Fibroblast of the conjunctiva (primary cell): ENCODE data around the gene CDHR5.
"Not testable (repeated sequence)": the region's sequence is repeated elsewhere in the genome, so short reads cannot be mapped to it uniquely, and the experiment has no call there.

Experiments used
- DNase-seq: peaks from one replicate; pipeline ENCODE4 v3.0.0-alpha.2; 2010; ENCODE audit warnings: low read depth

Gene CDHR5, protein sequence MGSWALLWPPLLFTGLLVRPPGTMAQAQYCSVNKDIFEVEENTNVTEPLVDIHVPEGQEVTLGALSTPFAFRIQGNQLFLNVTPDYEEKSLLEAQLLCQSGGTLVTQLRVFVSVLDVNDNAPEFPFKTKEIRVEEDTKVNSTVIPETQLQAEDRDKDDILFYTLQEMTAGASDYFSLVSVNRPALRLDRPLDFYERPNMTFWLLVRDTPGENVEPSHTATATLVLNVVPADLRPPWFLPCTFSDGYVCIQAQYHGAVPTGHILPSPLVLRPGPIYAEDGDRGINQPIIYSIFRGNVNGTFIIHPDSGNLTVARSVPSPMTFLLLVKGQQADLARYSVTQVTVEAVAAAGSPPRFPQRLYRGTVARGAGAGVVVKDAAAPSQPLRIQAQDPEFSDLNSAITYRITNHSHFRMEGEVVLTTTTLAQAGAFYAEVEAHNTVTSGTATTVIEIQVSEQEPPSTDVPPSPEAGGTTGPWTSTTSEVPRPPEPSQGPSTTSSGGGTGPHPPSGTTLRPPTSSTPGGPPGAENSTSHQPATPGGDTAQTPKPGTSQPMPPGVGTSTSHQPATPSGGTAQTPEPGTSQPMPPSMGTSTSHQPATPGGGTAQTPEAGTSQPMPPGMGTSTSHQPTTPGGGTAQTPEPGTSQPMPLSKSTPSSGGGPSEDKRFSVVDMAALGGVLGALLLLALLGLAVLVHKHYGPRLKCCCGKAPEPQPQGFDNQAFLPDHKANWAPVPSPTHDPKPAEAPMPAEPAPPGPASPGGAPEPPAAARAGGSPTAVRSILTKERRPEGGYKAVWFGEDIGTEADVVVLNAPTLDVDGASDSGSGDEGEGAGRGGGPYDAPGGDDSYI

DNA sequence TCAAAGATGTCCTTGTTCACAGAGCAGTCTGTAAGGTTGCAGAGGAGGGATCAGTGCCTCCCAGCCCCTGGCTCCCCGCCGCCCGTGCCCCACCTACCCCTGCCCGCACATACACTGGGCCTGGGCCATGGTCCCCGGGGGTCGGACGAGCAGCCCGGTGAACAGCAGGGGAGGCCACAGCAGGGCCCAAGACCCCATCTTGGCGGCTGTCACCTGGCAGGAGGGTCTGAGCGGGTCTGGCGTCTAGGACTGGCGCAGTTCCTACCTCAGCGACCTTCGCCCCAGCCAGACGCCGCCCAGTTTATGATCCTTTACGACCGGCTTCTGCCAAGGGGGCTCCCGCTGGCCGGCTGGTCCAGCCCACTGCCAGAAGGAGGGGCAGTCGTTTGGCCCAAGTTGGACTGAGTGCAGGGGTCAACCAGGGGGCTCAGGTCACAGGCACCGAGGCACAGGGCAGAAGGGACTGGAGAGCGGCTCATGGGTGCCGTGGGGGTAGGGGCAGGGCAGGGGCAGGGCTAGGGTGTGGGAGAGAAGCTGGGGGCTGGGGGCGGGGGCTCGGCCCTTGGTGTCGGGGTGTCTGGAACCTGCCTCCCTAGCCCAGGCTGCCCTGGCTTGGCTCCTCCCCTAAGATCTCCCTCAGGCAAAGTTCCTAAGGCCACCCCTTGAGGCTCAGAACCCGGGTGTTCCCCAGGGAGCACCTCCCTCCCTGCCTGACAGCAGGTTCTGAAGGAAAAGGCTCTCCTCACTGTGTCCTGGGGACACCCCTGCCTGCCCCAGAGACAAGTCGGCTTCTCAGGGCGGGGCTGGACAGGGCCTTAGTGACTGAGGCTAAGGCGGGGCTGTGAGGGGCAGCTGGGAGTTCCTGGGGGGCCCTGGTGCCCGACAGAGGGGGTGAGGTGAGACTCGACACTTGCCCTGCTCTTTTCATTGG lies at the start of gene CDHR5:
CDHR5 (minus strand) TSS at position 251 of the 931 bp plus-strand sequence; CDS start at position 198, 53 bp downstream.
- DNase-seq: no peak

DNA sequence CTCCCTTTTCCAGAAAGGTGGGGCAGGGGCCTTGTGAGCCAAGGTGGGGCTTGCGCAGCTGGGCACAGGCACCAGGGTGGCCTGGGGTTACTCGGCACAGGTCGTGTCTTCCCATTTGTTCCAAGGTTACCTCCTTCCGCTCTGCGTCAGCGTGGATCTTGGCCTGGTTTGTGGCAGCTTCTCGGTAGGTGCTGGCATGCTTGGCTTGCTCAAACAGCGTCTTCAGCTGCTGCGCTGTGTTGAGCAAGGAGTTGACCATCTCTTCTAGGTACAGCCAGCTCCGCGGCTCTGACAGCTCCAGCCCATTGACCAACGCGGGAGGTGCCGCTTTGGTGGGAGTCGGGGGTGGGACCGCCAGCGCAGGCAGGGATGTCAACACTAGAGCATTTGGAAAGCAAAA lies 49.7 kb upstream of the CDHR5 start:
- no peak for DNase-seq

DNA sequence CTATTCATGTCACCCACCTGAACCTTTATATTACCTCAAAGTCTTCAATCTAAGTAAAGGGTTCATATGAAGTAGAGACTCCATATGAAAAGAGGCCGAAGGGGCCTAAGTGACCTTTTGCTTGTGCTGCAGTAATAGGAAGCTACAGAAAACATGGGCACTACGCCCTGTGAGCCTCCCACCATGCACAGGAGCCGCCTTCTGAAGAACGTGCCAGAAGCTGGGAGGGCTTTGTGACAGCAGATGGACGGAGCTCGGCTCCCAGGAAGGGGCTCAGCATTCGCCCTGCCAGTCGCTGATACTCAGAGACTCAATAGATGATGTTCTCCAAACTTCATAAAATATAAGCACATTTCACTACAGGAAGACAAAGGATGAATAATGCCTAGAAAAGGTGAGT lies 49.1 kb upstream of the CDHR5 start:
- DNase-seq: no peak

DNA sequence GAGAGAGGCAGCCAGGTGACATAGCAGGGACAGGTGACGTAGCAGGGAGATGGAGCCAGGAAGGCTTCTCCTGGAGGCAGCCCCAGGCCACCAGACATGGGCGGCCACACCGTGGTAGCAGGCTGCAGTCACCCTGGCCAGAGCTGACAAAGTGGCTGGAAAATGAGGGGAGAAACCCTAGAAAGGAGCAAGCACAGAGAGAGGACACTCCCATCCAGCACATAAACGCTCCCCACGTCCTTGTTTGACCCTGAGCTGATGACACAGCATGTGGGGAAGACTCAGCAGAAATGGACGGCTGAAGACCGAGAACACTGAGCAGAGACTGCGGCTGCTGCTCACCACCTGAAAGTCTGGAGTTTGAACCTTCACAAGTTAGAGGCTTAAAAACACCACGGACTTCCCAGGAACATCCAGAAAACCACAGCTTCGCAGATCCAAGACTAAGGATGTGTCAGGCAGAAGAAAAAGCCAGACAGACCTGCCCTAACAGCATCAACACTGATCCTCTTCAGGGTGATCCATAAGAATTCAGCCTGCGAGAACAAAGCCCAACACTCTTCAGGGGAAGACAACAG lies 41.0 kb upstream of the CDHR5 start:
- peak; percentile 20 for DNase-seq

DNA sequence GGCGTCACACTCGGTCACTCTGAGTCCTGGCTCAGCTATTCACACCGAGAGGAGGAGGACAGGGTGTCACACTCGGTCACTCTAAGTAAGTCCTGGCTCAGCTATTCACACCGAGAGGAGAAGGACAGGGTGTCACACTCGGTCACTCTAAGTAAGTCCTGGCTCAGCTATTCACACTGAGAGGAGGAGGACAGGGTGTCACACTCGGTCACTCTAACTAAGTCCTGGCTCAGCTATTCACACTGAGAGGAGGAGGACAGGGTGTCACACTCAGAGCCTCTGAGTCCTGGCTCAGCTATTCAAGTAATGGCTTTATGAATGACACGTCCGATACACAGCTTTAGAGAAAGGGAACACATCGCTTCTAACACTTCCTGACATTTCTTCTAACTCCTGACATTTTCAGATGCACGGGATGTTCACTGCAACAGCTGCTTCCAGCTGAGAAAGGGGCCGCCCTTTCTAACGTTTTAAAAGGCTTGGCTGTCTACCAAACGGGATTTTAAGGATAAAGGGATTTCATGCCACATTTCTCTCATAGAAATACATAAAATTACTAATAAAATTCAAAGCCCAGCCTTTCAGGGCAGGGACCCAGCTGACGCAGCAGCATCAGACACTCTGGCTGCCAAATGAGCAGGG lies 40.4 kb upstream of the CDHR5 start:
- peak; percentile 9 for DNase-seq

DNA sequence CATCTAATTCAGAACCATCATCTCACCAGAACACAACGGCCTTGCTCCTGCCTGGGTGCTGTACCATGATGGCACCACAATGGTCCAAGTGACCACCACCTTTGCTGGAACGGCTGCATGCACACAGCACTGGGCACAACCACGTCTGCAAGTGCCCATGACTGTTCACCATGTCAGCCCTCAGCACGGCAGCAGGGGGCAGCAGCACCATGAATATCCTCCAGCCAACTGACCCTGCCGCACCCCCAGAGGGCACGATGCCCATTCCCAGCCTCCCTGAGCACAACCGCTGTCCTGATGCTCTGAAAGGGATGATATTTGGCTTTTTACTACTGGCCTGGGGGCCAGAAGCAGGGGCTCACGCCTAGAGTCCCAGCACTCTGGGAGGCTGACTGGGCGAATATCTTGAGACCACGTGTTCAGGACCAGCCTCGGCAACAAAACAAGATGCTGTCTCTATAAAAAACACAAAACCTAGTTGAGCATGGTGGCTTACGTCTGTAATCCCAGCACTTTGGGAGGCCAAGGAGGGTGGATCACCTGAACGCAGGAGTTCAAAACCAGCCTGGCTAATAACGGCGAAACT lies 38.0 kb upstream of the CDHR5 start:
- DNase-seq: peak; percentile 44

DNA sequence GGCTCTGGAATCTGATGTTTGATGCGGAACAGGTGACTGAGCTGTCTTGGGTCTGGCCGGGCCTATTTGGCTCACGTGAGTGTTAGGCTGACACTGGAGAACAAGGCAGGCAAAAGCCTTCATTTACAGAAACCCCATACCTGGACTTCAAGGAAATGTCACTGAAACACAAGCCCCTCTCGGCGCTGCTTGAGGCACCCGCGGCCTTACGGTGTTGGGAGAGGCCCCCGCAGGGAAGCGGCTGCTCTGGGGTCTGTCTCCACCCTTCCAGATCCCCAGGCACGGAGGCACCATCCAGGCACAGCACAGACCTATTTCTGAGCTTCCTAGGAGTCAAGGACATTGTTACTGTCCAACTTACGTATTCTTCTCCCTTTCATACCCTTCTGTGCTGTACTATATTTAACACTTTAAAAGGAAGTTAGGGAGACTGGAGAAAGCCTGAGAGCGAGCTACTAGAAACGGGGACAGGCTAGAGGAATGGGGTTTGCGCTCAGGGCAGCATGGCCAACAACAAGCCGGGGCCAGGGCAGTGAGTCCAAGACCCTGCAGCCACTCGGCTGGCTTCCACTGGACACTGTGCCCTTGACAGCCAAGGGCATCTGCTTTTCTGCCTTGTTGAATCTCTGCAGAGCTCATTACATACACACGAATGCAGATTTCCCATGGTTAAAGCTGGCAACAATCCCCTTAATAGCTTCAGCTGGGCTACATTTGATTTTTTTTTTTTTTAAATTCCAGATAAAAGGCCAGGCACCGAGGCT lies 36.1 kb upstream of the CDHR5 start:
- no peak for DNase-seq

DNA sequence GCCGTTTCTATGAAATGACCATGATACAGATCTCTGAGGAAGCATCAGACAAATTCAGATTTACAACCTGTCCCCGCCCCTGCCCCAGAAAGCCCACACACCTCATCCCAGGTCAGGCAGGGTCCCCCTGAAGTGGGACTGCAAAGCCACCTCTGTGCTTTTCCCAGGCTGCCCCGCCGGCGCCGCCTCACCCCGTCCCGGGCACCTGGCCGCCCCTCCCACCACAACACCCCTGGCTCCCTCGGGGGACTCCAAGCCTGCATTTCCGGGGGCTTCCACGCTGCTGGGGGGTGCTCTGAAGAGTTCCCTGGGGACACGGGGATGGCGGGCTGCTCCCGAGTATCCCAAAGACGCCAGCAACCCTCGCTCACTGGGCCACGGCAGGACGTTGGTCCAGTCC lies 35.5 kb upstream of the CDHR5 start:
- DNase-seq: no peak

DNA sequence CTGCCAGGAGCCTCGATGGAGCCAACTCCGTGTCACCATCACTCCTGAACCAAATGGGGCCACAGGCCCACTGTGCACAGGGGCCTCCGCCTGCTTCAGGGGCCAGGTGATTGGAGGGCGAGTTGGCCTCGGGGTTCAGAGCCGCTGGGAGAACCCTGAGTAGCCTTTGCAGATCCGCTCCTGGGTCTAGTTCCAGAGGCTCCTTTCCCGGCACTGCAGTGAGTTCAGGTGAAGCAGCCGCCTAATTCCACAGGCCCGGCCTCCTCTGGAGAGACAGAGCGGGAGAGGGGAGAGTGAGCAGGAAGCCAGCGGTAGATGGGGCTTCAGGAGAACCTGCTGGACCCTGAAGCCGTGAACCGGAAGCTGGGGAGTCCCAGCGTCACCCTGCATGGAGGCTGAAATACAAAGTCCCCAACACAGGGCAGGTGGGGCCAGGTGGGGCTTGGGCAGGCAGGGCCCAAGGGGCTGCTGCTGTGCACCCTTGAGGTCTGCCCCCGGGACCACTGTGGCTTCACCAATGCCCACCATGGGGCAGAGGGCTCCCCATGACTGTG lies 34.9 kb upstream of the CDHR5 start:
- no peak for DNase-seq

DNA sequence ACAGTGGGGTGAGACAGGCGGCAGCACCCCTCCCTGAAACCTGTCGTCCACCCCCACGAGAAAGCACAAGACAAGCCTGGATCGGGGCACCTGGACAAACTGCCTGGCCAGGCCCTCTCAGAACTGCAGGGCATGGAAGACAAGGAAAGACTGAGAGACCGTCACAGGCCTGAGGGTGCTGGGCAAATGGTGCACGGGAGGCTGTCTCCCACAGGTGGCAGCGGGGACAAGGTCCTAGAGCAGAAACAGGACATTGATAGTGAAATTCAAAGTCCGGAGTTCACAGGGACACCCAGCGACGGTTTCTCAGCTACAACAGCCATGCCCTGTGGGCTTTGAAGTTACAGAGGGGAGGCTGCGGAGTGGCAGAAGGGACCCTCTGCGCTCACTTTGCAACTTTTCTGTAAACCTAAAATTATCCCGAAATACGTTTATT lies 33.0 kb upstream of the CDHR5 start:
- no peak for DNase-seq

DNA sequence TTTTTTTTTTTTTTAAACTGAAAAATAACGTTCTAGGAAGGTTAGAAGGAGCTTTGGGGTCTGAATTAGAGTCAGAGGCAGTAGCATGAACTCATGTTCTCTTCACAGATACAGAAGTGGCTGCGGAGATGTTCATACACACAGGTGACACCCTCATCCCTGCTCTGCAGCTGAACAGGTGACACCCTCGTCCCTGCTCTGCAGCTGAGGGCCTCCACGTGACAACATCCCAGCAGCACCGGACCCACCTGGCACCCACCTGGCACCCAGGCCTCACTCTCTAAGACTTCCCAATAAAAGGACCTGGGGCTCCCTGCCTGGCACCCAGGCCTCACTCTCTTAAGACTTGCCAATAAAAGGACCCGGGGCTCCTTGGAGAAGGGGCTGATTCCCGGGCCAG lies 32.1 kb upstream of the CDHR5 start:
- no peak for DNase-seq

DNA sequence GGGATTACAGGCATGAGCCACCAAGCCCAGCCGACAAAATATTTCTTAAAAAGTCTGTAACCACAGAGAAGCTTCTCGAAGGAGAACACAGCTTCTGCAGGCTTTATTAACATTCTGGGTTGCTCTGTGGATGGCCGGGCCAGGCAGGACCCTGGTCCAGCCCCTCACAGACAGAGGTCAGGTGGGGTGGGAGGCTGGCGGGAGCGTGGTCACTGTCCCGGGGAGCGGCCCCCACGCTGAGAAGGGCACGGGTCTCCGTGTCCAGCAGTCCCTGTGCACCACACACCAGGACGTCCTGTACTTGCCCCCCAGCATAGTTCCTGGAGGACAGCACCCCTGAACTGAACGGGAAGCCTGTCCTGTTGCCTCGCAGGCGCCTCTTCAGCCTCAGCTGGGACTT lies 31.7 kb upstream of the CDHR5 start:
- no peak for DNase-seq

DNA sequence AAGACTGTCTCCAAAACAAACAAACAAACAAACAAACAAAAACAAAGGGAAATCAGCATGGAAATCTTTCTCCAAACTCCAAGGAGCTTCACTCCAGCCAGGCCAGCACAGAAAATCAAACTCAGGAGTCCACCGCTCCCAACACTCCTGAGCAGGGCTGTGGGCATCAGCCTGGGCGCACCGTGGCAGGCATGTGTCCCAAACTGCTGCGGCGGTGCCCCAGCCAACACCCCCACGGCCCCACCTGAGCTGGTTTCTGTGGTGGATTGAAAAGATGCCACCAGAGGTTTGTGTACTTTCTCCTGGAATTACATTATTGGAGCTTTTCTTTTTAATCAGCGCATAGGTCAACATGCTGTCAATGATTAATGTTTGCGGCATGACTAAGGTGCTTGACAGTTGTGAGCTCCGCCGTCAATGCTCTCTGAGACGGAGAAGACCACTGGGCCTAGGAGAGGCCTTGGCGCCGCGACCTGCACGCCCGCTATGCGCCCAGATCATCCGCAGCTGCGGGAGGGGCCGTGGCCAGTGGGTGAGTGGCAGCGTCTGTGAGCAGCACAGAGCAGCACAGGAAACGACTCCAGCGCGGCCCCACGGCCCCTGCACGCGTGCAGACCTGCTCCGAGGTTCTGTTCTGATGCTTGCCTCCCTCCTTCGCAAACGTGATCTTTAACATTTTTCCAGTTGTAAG lies 30.4 kb upstream of the CDHR5 start:
- no peak for DNase-seq

DNA sequence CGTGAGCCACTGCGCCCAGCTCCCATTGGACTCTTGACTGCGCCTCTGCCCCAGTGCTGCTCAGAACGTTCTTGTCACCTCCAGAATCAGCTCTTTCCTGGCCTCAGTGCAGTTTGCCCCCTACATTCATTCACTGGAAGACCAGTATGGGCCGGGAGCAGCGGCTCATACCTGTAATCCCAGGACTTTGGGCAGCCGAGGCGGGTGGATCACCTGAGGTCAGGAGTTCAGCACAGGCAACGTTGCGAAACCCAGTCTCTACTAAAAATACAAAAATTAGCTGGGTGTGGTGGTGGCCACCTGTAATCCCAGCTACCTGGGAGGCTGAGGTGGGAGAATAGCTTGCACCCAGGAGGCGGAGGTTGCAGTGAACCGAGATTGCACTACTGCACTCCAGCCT lies 29.7 kb upstream of the CDHR5 start:
- not testable (repeated sequence) for DNase-seq

DNA sequence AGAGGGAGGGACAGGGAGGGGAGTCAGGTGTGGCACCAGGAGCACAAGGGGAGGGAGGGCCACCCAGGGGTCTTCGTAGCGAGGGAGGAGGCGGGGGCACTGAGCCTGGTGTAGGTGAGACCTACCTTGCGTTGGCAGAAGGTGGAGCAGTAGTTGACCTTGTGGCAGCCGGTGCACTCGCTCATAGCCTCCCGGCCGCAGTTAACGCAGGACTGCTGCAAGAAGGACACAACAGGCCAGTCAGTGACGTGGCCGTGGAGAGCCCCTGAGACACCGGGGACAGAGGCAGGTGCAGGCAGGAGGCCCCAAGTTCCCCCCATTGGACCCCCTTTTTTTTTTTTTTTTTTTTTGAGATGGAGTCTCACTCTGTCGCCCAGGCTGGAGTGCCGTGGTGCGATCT lies 29.1 kb upstream of the CDHR5 start:
- no peak for DNase-seq

DNA sequence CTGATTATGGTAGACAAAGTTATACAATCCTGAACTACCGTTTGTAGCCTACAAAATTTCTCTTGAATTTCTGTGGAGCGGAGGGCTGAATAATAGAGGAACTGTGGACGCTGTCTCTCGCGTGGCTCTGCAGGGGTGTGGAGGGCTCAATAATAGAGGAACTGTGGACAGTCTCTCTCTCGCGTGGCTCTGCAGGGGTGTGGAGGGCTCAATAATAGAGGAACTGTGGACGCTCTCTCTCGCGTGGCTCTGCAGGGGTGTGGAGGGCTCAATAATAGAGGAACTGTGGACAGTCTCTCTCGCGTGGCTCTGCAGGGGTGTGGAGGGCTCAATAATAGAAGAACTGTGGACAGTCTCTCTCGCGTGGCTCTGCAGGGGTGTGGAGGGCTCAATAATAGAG lies 28.4 kb upstream of the CDHR5 start:
- not testable (repeated sequence) for DNase-seq

DNA sequence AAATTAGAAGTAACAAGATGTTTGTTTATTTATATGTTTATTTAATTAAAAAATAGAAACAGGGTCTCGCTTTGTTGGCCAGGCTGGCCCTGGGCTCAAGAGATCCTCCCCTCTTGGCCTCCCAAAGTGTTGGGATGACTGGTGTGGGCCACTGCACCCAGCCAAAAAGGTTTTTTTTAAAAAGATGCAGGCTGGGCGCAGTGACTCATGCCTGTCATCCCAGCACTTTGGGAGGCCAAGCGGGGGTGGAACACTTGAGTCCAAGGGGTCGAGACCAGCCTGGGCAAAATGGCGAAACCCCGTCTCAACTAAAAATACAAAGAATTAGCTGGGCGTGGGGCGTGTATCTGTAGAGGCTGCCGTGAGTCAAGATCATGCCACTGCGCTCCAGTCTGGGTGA lies 25.7 kb upstream of the CDHR5 start:
- no peak for DNase-seq

DNA sequence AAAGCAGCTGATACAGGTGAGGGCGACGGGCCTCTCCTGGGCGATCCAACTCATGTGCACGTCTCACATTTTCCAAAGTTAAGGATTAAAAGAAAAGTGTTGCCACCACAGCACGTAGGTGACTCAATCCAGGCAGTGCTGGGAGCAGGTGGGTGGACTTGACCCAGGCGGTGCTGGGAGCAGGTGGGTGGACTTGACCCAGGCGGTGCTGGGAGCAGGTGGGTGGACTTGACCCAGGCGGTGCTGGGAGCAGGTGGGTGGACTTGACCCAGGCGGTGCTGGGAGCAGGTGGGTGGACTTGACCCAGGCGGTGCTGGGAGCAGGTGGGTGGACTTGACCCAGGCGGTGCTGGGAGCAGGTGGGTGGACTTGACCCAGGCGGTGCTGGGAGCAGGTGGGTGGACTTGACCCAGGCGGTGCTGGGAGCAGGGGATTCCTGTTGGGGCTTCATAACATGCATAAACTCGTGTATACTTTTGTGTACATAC lies 23.0 kb upstream of the CDHR5 start:
- not testable (repeated sequence) for DNase-seq

DNA sequence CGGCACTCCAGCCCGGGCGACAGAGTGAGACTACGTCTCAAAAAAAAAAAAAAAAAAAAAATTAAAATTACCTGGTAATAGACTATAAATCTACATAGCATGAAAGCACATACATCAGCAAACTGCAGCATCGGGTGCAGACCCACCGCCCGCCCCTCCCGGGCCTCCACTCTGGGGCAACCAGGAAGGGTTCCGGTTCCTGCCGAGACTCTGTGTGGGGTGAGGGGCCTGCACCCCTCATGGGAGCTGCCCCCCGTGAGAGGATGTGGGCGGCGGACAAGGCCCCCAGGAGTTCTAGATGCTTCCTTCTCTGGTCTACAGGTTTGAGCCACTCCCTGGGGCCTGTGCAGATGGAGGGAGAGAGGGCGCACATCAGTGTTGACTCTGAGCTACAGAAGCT lies 21.5 kb upstream of the CDHR5 start:
- no peak for DNase-seq
